H9 (cell line): ENCODE results near the gene SEC23B. TPM values are rescaled to one million over a fixed set of nuclear protein-coding genes. Genes with fewer than 3 reads are reported as not detected.
"Not testable (repeated sequence)": the region's sequence is repeated elsewhere in the genome, so short reads cannot be mapped to it uniquely, and the experiment has no call there.

Experiments used
- DNase-seq: peaks from one replicate; pipeline ENCODE4 v3.0.0-alpha.2; 2017
- H2AFZ ChIP-seq: one replicate; pipeline ENCODE4 v1.6.1; 2013; ENCODE audit warnings: mild to moderate bottlenecking, low read length, control low read depth, moderate library complexity
- H2AK5ac ChIP-seq: 2 replicates; pipeline ENCODE4 v1.6.1; 2013; ENCODE audit warnings: low read length, control low read depth, mixed read lengths; ENCODE audit not compliant: insufficient read length
- H2BK120ac ChIP-seq: one replicate; pipeline ENCODE4 v1.6.1; 2013; ENCODE audit warnings: low read depth, mild to moderate bottlenecking, low read length, control low read depth, inconsistent platforms; ENCODE audit not compliant: poor library complexity, severe bottlenecking
- H2BK12ac ChIP-seq: 2 replicates; pipeline ENCODE4 v1.6.1; 2013; ENCODE audit warnings: low read length, control low read depth, mixed read lengths, low read depth; ENCODE audit not compliant: insufficient read length
- H2BK15ac ChIP-seq: 2 replicates; pipeline ENCODE4 v1.6.1; 2013; ENCODE audit warnings: low read depth, low read length, control low read depth
- H2BK20ac ChIP-seq: one replicate; pipeline ENCODE4 v1.6.1; 2013; ENCODE audit warnings: low read depth, mild to moderate bottlenecking, low read length, control low read depth, inconsistent platforms; ENCODE audit not compliant: poor library complexity, severe bottlenecking
- H2BK5ac ChIP-seq: 2 replicates; pipeline ENCODE4 v1.6.1; 2013; ENCODE audit warnings: low read length, control low read depth, mixed read lengths; ENCODE audit not compliant: insufficient read length
- H3K14ac ChIP-seq: 2 replicates; pipeline ENCODE4 v1.6.1; 2013; ENCODE audit warnings: low read length, control low read depth; ENCODE audit not compliant: insufficient read depth
- H3K18ac ChIP-seq: 2 replicates; pipeline ENCODE4 v1.6.1; 2013; ENCODE audit warnings: low read depth, mild to moderate bottlenecking, mixed read lengths, low read length, control low read depth; ENCODE audit not compliant: insufficient read length
- H3K23ac ChIP-seq: 2 replicates; pipeline ENCODE4 v1.6.1; 2013; ENCODE audit warnings: low read length, control low read depth, mixed read lengths, low read depth; ENCODE audit not compliant: insufficient read length
- H3K23me2 ChIP-seq: 2 replicates; pipeline ENCODE4 v1.6.1; 2013; ENCODE audit warnings: low read depth, mild to moderate bottlenecking, mixed read lengths, low read length, control low read depth; ENCODE audit not compliant: insufficient read length, poor library complexity, severe bottlenecking
- H3K27ac ChIP-seq: 2 replicates; pipeline ENCODE4 v1.5.1; 2013; ENCODE audit warnings: low read length, control low read depth, mixed read lengths, low read depth; ENCODE audit not compliant: insufficient read length
- H3K27me3 ChIP-seq: 2 replicates; pipeline ENCODE4 v1.6.1; 2013; ENCODE audit warnings: low read length, control low read depth, inconsistent platforms; ENCODE audit not compliant: insufficient read depth
- H3K4ac ChIP-seq: 2 replicates; pipeline ENCODE4 v1.6.1; 2013; ENCODE audit warnings: low read depth, mild to moderate bottlenecking, control low read depth, inconsistent platforms, low read length, moderate library complexity
- H3K4me1 ChIP-seq: 2 replicates; pipeline ENCODE4 v1.6.1; 2013; ENCODE audit warnings: low read length, control low read depth, inconsistent platforms; ENCODE audit not compliant: insufficient read depth
- H3K4me2 ChIP-seq: 2 replicates; pipeline ENCODE4 v1.6.1; 2013; ENCODE audit warnings: low read length, control low read depth, mixed read lengths; ENCODE audit not compliant: insufficient read length, insufficient read depth
- H3K56ac ChIP-seq: 2 replicates; pipeline ENCODE4 v1.6.1; 2013; ENCODE audit warnings: low read depth, mild to moderate bottlenecking, mixed read lengths, low read length, control low read depth; ENCODE audit not compliant: insufficient read length
- H3K79me1 ChIP-seq: 2 replicates; pipeline ENCODE4 v1.6.1; 2013; ENCODE audit warnings: low read depth, mild to moderate bottlenecking, moderate library complexity, low read length, control low read depth, inconsistent platforms; ENCODE audit not compliant: insufficient read depth, poor library complexity, severe bottlenecking
- H3K79me2 ChIP-seq: 2 replicates; pipeline ENCODE4 v1.6.1; 2013; ENCODE audit warnings: low read length, control low read depth, inconsistent platforms; ENCODE audit not compliant: insufficient read depth
- H3K9ac ChIP-seq: 2 replicates; pipeline ENCODE4 v1.6.1; 2013; ENCODE audit warnings: low read length, control low read depth, mixed read lengths; ENCODE audit not compliant: insufficient read length; ENCODE audit errors: extremely low read depth
- H3K9me3 ChIP-seq: one replicate; pipeline ENCODE4 v1.6.1; 2013; ENCODE audit warnings: low read depth, low read length, inconsistent platforms; ENCODE audit not compliant: control insufficient read depth
- H3T11ph ChIP-seq: one replicate; pipeline ENCODE4 v1.6.1; 2013; ENCODE audit warnings: mild to moderate bottlenecking, low read length, control low read depth, inconsistent platforms
- H4K20me1 ChIP-seq: one replicate; pipeline ENCODE4 v1.6.1; 2013; ENCODE audit not compliant: control insufficient read depth, insufficient read length, insufficient read depth
- H4K5ac ChIP-seq: 2 replicates; pipeline ENCODE4 v1.6.1; 2013; ENCODE audit warnings: low read depth, mild to moderate bottlenecking, mixed read lengths, low read length, control low read depth; ENCODE audit not compliant: insufficient read length
- H4K8ac ChIP-seq: replicated peaks from 2 replicates; pipeline ENCODE4 v1.6.1; 2013; ENCODE audit warnings: low read length, control low read depth, mixed read lengths, low read depth; ENCODE audit not compliant: insufficient read length
- H4K91ac ChIP-seq: 2 replicates; pipeline ENCODE4 v1.6.1; 2013; ENCODE audit warnings: low read depth, mild to moderate bottlenecking, moderate library complexity, mixed read lengths, low read length, control low read depth; ENCODE audit not compliant: insufficient read length
- H3K27ac Mint-ChIP-seq, 3 experiments: 2 replicates in 2 of 3; 3 replicates in 1 of 3; pipeline ENCODE4 v1.8.0; 2020 to 2021; ENCODE audit warnings: mixed read lengths in 3 of 3, mild to moderate bottlenecking in 1 of 3, moderate library complexity in 1 of 3
- H3K27me3 Mint-ChIP-seq: 2 replicates; pipeline ENCODE4 v1.8.0; 2021; ENCODE audit warnings: low read depth, mild to moderate bottlenecking, moderate library complexity, mixed read lengths
- H3K36me3 Mint-ChIP-seq, 3 experiments: 2 replicates in 2 of 3; 3 replicates in 1 of 3; pipeline ENCODE4 v1.8.0; 2020 to 2021; ENCODE audit warnings: low read depth in 3 of 3, mixed read lengths in 3 of 3; ENCODE audit not compliant: insufficient read depth in 1 of 3
- H3K4me1 Mint-ChIP-seq, 2 experiments: 2 replicates each; pipeline ENCODE4 v1.8.0; 2020; ENCODE audit warnings: mixed read lengths in 2 of 2
- H3K4me3 Mint-ChIP-seq, 2 experiments: 2 replicates in 1 of 2; 3 replicates in 1 of 2; pipeline ENCODE4 v1.8.0; 2020 to 2021; ENCODE audit warnings: mild to moderate bottlenecking in 2 of 2, mixed read lengths in 2 of 2, moderate library complexity in 1 of 2
- H3K9me3 Mint-ChIP-seq, 2 experiments: 2 replicates in 1 of 2; 3 replicates in 1 of 2; pipeline ENCODE4 v1.8.0; 2020; ENCODE audit warnings: mild to moderate bottlenecking in 2 of 2, mixed read lengths in 2 of 2, moderate library complexity in 1 of 2
- CTCF ChIP-seq: fragments of 200-600 bp; sonication (generic); conservative IDR thresholded peaks from 3 replicates; pipeline ENCODE4 v1.8.0; 2021; ENCODE audit warnings: antibody characterized with exemption, mild to moderate bottlenecking
- WGBS: extraction: QIAGEN DNeasy Blood & Tissue Kit; methylation state at CpG from one replicate; pipeline ENCODE4 v1.1.7; 2013; ENCODE audit warnings: missing lambda C conversion rate, low lambda C conversion rate, mixed read lengths; ENCODE audit not compliant: insufficient read length; ENCODE audit errors: extremely low coverage; 5-methylcytosine and 5-hydroxymethylcytosine counted together
- total RNA-seq: library from RNA; stranded (reverse); gene quantifications from 2 replicates; pipeline ENCODE4 v1.2.1, GENCODE V29; 2021

The SEC23B gene
- total RNA-seq, 1 experiment from 2014 or later, result 65.9 TPM

- no peak overlapping the region for H3K14ac ChIP-seq
- no peaks in the 10 kb centered on the region for H3K79me1 ChIP-seq
- no peaks in the 10 kb centered on the region for H3K9me3 ChIP-seq
- no peak overlapping the region for H4K8ac ChIP-seq
- H3K4ac ChIP-seq, result no peak overlapping the region
- H4K5ac ChIP-seq, result no peak overlapping the region
- H3K79me2 ChIP-seq, result no peaks in the 10 kb centered on the region; the same call in 1 of the 2 replicates
- H2BK5ac ChIP-seq, result no peak overlapping the region
- H3K56ac ChIP-seq, result no peak overlapping the region
- DNase-seq, result no peak
- H3K9ac ChIP-seq, result no peak overlapping the region
- no peaks in the 10 kb centered on the region for H3K4me1 Mint-ChIP-seq
- H2BK120ac ChIP-seq, result no peak overlapping the region
- H2BK15ac ChIP-seq, result no peak overlapping the region
- no peak overlapping the region for H3K4me3 Mint-ChIP-seq
- no peak overlapping the region for H3T11ph ChIP-seq
- no peaks in the 10 kb centered on the region for H3K27me3 Mint-ChIP-seq
- H2BK12ac ChIP-seq, result no peak overlapping the region
- H4K91ac ChIP-seq, result no peak overlapping the region
- H3K23me2 ChIP-seq, result no peaks in the 10 kb centered on the region
- no peaks in the 10 kb centered on the region for H3K9me3 Mint-ChIP-seq
- H3K27ac Mint-ChIP-seq, result no peak overlapping the region
- no peaks in the 10 kb centered on the region for H3K27me3 ChIP-seq
- no peak overlapping the region for H3K23ac ChIP-seq
- no peak overlapping the region for H3K18ac ChIP-seq
- no peaks in the 10 kb centered on the region for H3K4me1 ChIP-seq
- TF ChIP-seq CTCF, result no peak
- H3K4me2 ChIP-seq, result no peak overlapping the region
- H2AK5ac ChIP-seq, result no peak overlapping the region
- H3K27ac ChIP-seq, result no peak overlapping the region
- no peak overlapping the region for H2BK20ac ChIP-seq
- H3K36me3 Mint-ChIP-seq, result peaks cover 17 to 36% (median 34%) of the 10 kb centered on the region in 3 experiments; a peak in 5 of 7 replicates
- no peaks in the 10 kb centered on the region for H4K20me1 ChIP-seq
- H2AFZ ChIP-seq, result no peak overlapping the region
These were observed 8.2 kb downstream of the SEC23B start for GRCh38 chr20:18515973-18516372.

- not testable (repeated sequence) for H3K79me2 ChIP-seq, H3K9ac ChIP-seq, H3K4ac ChIP-seq, H3K4me1 Mint-ChIP-seq, H3T11ph ChIP-seq, H2BK12ac ChIP-seq, H3K27ac Mint-ChIP-seq, H3K14ac ChIP-seq, H3K79me1 ChIP-seq, H3K4me1 ChIP-seq, H3K27ac ChIP-seq, H2BK20ac ChIP-seq, H2BK120ac ChIP-seq, H3K9me3 Mint-ChIP-seq, H2BK5ac ChIP-seq, H4K8ac ChIP-seq, H4K20me1 ChIP-seq, H3K23me2 ChIP-seq, H3K27me3 ChIP-seq, H3K4me3 Mint-ChIP-seq, H3K27me3 Mint-ChIP-seq, H4K91ac ChIP-seq, H4K5ac ChIP-seq, H2AFZ ChIP-seq, DNase-seq, H3K4me2 ChIP-seq, H3K23ac ChIP-seq, H2AK5ac ChIP-seq, H3K9me3 ChIP-seq, H2BK15ac ChIP-seq, H3K56ac ChIP-seq, H3K18ac ChIP-seq
- H3K36me3 Mint-ChIP-seq, result peaks cover 13 to 34% (median 32%) of the 10 kb centered on the region in 3 experiments; a peak in 6 of 7 replicates
- WGBS, result no CpG with 5 or more reads among the region's 9 CpGs
These were observed 14.3 kb downstream of the SEC23B start for GRCh38 chr20:18522066-18522465.
